GM21576 (cell line): Measurements from ENCODE around the gene MEX3D.
"Not testable (repeated sequence)": the region's sequence is repeated elsewhere in the genome, so short reads cannot be mapped to it uniquely, and the experiment has no call there.

ENCODE experiments used
- ATAC-seq: cut with Tn5 transposase; IDR thresholded peaks from one replicate; pipeline ENCODE4 v1.9.1; 2021; ENCODE audit warnings: mild to moderate bottlenecking, moderate library complexity; ENCODE audit not compliant: unreplicated experiment

The MEX3D gene

GRCh38 chr19:1522061-1522460, 46.1 kb downstream of the MEX3D start:
- ATAC-seq, result no peak

DNA sequence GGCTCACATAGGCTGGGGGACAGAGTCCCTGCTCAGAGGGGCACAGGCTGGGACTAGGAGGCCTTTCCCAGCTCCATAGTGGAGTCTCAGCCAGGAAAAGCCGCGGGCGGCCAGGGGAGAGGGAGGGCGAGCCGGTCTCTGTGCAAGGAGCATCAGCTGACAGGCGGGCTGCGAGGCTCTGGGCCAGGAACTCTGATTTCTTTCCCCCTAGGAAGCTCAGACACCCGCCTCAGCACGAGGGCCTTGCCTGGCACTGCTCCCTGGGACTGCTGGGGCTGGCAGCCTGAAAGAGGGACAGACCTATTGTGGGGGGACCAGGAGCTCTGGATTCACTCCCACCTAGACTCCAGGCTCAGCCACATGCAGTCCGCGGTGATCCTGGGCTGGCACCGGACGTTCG, 46.5 kb downstream of the MEX3D start:
- ATAC-seq, result no peak

- no peak for ATAC-seq
Observed at GRCh38 chr19:1520203-1520780, 47.8 kb downstream of the MEX3D start.

DNA sequence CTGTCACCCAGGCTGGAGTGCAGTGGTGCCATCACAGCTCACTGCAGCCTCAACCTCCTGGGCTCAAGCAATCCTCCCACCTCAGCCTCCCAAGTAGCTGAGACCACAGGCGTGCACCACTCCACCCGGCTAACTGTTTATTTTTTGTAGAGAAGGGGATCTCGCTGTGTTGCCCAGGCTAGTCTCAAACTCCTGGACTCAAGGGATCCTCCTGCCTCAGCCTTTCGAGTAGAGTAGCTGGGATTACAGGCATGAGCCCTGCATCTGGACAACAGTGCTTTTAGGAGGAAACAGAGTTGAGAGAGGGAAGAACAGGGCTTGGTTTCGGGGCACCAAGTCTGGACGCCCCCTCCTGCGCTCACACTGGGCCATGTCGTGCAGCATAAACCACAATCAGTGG, 48.3 kb downstream of the MEX3D start:
- ATAC-seq, result not testable (repeated sequence)

GRCh38 chr19:1518471-1518870, 49.7 kb downstream of the MEX3D start:
- no peak for ATAC-seq

- ATAC-seq, result no peak
Observed at GRCh38 chr19:1516395-1516753, 51.8 kb downstream of the MEX3D start.

DNA sequence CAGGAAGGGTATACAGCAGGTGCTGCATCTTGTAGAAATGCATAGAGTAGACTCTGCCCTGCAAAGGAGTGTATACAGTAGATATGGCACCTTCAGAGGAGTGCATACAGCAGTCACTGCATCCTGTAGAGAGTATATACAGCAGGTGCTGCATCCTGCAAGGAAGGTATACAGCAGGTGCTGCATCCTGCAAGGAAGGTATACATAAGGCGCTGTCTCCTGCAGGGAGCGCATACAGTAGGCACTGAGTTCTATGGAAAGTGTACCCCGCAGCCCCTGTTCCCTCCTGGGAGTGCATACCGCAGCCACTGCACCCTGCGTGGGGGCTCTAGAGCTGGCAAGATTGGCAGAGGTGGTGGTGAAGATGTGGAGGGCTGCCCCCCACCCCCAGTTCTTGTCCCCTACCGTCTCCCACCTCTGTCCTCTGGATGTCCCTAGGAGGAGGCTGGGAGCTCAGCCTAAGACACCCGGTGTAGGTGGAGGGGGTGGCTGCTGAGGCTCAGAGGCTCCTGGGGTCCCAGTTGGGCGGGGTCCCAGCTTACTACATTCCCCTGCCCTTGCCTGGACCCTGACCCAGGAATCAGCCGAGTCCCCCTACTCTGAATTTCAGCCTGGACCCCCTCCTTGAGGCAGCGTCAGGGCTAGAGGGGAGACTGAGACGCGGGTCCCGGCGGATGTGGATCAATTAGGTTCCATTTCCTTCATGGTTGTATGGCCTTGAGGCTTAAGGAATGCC, 53.0 kb downstream of the MEX3D start:
- ATAC-seq, result no peak

DNA sequence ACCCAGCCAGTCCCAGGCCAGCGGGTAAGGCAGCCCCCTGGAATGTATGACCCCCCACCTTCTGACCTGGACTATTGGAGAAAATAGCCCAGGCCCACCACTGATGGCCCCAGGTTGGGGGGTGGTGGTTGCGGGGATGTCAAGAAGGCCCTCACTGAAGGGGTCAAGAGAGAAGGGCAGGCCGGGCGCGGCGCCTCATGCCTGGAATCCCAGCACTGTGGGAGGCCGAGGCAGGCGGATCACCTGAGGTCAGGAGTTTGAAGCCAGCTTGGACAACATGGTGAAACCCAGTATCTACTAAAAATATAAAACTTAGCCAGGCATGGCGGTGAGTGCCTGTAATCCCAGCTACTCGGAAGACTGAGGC, 53.8 kb downstream of the MEX3D start:
- ATAC-seq, result no peak

DNA sequence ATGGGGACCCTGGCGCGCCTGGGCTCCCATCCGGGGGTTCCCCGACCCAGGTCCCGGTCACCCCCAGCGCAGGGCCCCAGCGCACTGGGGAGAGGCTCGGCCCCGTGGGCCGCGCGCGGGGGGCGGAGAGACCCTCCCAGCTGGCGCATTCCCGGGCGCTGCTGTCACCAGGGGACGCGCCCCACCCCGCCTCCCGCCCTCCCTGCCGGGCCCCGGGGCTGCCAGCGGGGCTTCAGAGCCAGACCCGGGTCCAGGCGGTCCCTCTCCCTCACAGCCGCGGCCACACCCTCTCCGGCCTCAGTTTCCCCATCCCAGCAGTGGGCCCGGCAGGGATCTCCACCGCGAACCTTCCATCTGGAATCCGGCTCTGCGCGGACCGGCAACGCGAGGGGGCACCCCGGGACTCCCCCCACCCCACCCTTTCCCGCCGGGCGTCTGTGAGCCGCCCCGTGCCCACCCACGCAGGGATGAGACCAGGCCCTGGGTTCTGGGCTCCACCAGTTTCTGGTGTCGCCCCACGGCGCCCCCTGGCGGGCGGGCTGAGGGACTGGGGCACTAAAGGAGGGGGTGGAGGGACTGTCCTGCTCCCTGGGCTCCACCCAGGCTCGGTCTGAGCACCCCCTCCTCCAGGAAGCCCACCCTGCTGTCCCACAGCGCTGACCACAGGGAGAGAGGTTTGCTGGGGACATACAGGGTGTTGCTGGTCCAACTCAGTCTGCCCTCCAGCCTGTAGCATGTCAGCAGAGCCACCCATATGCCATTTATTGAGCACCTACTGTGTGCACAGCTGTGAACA, 54.4 kb downstream of the MEX3D start:
- ATAC-seq, result no peak

GRCh38 chr19:1512671-1513498, 55.2 kb downstream of the MEX3D start, which contains the start of gene ADAMTSL5:
ADAMTSL5 (minus strand) TSS chr19:1513019; CDS start chr19:1510943, 2,076 bp downstream.
- no peak for ATAC-seq

DNA sequence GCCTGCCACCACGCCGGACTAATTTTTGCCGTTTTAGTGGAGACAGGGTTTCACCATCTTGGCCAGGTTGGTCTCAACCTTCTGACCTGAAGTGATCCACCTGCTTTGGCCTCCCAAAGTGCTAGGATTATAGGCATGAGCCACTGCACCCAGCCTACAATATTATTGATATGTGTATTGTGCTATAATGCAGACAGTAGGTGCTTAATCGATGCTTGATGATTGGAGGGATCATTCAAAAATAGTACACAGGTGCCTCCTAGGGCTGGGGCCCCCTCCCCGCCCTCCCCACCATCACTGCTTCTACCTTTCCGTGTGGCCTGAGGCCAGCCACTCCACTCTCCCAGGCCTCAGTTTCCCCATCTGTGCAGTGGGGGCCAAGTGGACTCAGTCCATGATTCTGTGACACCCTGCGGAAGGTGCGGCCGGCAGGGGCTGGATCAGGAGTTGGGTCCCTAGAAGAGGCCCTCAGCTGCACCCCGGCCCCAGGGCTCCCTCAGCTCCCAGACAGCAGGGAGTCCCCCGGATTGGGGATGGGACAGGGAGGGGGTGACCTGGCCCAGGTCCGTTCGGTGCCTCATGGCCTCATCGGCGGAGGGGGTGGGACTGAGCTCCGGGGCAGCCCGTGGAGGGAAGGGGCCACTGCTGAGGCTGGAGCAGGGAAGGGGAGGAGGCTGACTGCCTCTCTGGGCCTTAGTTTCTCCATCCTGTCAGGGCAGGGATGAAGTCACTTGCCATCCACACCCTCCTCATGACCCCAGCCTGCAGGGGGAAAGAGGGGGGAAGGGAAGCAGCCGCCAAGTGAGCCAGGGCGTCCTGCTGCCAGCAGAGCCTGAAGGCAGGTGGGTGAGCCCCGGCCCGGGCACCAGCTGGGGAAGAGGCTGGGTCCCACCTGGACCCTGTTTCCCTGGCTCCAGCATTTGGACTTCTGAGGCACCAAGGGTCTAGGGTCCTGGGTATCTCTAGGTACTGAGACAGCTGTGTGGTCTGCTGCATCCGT, 56.5 kb downstream of the MEX3D start:
- no peak for ATAC-seq

DNA sequence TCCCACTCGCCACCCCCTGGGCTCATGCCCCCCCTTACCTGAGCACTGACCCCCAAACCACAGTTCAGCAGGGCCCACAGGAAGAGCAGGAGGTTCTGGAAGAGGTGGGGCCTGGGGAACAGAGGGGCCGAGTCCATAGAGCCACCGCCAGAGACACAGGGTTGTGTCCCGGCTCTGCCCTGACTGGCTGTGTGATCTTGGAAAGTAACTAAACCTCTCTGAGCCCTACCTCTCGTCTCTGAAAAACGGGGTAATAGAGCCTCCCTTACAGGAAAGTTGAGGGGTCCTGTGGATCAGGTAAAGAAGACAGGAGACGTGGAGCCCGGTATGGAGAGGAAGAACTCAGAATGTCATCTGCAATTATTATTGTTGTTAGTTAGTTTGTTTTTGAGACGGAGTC, 57.3 kb downstream of the MEX3D start:
- ATAC-seq, result no peak

- no peak for ATAC-seq
Observed at GRCh38 chr19:1510442-1510806, 57.7 kb downstream of the MEX3D start.

DNA sequence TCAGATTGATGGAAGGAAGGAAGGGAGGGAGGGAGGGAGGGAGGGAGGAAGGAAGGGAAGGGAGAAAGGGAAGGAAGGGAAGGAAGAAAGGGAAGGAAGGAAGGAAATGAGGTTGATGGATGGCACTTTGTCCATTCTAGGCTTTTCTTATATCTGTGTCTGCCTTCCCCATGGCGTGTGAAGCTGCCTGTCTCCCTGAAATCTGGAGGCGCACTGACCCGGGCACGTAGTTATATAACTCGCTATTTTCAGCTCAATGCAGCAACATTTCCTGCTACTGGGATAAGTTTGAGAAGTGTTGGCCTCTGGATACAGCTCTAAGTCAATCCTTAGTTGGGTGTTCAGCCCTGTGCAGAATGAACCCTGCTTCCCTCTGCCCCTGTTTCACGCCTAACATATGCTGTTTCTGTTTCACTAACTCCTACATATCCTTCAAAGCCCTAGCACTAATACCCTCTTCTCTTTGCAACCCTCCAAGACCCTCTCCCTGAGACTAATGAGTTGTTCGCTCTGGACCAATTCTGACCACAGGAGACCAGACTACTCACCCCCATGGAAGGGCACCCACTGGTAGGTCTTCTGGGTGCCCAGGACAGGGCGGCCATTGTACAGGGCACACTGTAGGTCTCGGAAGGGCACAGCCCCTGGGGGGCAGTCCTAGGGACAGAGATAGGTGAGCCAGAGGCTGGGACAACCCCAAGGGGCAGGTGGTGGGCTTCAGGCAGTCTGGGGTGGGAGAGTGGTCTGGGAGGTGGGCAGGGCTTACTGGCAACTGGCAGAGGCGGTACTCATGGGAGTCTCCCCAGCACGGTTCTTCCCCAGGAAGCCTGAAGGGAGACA, 58.3 kb downstream of the MEX3D start:
- ATAC-seq, result no peak

DNA sequence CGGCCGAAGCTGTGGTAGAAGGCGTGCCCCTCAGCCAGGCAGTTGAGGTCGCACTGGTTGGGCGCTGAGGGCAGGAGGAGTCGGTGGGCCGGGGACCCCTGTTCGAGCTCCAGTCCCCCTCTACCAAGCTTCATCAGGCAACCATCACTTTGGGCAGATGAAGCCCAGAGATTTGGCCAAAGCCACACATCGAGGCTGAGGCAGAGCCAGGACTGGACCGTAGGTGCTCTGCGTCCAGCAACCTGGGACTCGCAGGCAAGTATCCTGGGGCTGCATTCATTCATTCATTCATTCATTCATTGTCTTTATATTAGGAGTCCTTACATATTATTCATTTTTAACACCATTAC, 59.6 kb downstream of the MEX3D start:
- no peak for ATAC-seq

DNA sequence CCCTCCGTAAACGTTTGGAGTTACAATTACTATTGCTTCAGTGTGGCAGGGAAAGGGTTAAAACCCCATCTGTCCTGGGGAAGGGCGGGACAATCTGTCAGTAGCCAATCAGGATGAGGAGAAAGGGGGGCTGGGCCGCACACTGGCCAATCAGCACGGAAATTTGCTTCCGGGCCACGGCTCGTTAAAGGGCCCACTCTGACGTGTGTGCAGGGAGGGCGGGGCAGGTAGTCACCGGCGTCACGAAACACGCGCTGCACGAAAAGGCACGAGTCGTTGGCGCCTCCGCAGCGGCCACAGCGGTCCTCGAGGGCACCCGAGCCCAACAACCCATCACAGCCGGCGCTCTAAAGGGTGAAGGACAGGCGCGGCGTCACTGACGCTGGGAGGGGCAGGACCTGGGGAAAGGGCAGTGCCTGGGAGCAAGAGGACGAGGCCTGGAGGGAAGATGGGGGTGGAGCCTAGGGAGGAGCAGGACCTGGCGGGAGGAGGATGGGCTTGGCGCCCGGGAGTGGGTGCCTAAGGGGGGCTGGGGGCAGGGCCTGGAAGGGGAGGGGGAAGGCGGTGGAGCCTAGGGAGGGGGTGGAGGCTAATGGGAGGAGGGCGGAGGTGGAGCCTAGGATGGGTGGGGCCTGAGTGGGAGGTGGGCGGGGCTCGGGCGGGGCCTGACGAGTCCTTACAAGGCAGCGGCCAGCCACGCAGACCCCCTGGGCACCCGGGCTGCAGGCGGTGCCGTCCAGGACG, 60.2 kb downstream of the MEX3D start:
- ATAC-seq, result no peak

DNA sequence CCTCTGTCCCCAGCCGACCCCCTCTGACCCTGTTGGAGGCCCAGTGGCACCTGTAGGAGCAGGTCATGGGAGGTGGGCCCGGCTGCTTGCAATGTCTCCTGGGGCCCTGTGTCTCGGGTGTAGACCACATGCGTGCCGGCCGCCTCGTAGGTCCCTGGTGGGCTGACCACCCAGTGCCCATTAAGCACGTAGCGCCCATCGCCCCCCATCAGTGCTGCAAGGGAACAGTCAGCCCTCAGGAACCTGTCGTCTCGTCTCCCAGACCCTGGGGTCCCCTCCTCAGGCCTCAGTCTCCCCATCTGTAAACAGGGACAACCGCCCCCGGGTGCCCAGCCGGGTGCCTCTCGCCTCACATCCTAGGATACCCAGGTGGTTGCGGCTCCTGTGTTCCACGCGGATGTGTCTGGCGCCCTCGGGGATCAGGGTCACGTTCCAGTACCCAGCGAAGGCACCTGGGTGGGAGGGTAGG, 60.9 kb downstream of the MEX3D start:
- no peak for ATAC-seq
